ENCODE results near the gene RADIL.

DNA sequence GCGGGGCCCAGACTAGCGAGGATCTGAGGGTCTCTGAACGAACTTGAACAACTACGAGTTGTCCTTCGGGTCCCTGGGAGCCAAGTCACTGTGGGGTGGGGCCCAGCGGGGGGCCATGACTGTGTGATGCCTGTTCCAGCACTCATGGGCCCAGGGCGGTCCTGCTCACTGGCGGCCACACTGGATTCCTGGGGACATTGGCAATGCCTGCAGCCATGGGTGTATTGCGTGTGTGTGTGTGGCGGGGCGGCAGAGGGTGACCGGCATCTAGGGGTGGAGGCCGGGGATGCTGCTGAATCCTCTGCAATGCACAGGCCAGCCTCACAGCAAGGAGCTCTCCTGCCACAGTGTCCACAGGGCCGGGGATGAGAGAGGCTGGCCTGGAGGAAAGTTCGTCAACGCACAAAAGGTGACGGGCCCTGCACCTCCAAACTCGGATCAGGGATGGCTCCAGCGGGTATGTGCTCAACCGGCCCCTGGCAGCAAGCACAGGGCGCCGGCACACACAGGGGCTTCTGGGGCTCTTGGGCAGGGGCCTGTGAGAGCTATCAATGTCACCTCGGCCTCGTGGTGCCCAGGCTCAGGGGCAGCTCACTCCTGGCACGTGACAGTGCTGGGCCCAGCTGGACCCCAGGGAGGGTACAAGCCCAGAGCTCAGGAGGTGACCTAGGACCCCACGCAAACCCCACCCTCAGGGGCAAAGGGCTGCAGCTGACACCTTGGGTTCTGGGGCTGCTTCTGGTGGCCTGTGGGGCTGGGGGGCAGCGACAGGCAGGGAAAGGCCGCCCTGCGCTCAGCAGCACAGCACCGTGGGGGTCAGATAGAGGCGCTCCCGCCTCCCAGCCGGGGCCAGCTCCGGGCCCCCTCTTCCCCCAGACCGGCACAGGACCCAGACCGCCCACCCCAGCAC is 49.6 kb downstream of the RADIL start:
- TF ChIP-seq TFAM (CRISPR knock-in tag; conservative IDR thresholded peaks at IDR 0.05): no peak
- no peak for TF ChIP-seq MYC (IDR thresholded peaks at IDR 0.05; ENCODE audit: low read depth, low read length)
- no peak for TF ChIP-seq MYC (CRISPR knock-in tag; IDR thresholded peaks at IDR 0.05; ENCODE audit: borderline replicate concordance, low read depth)
- TF ChIP-seq, protein P1, sequence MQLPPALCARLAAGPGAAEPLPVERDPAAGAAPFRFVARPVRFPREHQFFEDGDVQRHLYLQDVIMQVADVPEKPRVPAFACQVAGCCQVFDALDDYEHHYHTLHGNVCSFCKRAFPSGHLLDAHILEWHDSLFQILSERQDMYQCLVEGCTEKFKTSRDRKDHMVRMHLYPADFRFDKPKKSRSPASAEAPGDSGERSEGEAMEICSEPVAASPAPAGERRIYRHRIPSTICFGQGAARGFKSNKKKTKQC (CRISPR knock-in tag; IDR thresholded peaks at IDR 0.05): no peak
- TF ChIP-seq, protein P2, sequence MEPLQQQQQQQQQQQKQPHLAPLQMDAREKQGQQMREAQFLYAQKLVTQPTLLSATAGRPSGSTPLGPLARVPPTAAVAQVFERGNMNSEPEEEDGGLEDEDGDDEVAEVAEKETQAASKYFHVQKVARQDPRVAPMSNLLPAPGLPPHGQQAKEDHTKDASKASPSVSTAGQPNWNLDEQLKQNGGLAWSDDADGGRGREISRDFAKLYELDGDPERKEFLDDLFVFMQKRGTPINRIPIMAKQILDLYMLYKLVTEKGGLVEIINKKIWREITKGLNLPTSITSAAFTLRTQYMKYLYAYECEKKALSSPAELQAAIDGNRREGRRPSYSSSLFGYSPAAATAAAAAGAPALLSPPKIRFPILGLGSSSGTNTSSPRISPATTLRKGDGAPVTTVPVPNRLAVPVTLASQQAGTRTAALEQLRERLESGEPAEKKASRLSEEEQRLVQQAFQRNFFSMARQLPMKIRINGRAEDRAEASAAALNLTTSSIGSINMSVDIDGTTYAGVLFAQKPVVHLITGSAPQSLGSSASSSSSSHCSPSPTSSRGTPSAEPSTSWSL (CRISPR knock-in tag; IDR thresholded peaks at IDR 0.05; ENCODE audit: borderline replicate concordance): no peak
- TF ChIP-seq, protein P3, sequence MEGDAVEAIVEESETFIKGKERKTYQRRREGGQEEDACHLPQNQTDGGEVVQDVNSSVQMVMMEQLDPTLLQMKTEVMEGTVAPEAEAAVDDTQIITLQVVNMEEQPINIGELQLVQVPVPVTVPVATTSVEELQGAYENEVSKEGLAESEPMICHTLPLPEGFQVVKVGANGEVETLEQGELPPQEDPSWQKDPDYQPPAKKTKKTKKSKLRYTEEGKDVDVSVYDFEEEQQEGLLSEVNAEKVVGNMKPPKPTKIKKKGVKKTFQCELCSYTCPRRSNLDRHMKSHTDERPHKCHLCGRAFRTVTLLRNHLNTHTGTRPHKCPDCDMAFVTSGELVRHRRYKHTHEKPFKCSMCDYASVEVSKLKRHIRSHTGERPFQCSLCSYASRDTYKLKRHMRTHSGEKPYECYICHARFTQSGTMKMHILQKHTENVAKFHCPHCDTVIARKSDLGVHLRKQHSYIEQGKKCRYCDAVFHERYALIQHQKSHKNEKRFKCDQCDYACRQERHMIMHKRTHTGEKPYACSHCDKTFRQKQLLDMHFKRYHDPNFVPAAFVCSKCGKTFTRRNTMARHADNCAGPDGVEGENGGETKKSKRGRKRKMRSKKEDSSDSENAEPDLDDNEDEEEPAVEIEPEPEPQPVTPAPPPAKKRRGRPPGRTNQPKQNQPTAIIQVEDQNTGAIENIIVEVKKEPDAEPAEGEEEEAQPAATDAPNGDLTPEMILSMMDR (IDR thresholded peaks at IDR 0.05 in 2 of 3, conservative IDR thresholded peaks at IDR 0.05 in 1 of 3; ENCODE audit: insufficient read depth in 2 of 3, low read depth in 1 of 3, low read length in 3 of 3): no peak
- TF ChIP-seq BACH1 (tag; IDR thresholded peaks at IDR 0.05): no peak
